Thymus (tissue), 11 donors: ENCODE measurements around the gene BRME1. TPM values are rescaled to one million over a fixed set of nuclear protein-coding genes. Genes with fewer than 3 reads are reported as not detected.
A peak's percentile ranks its signal among the peaks of the same experiment; 100 is the strongest.

Experiments
- DNase-seq, 9 donors: peaks; one replicate each; pipeline ENCODE4 v3.0.0-alpha.2; 2013; ENCODE audit warnings: low spot score in 9 of 9, low read depth in 6 of 9, missing footprints in 1 of 9
- H3K27ac ChIP-seq, 2 donors: one replicate each; pipeline ENCODE4 v1.5.1; 2013; ENCODE audit warnings: control low read depth in 1 of 2, low read depth in 1 of 2, low read length in 1 of 2, mild to moderate bottlenecking in 1 of 2, moderate library complexity in 1 of 2
- H3K27me3 ChIP-seq, 2 donors: one replicate each; pipeline ENCODE4 v1.5.1; 2013; ENCODE audit warnings: low read length in 1 of 2; ENCODE audit not compliant: control insufficient read depth in 2 of 2, insufficient read depth in 1 of 2
- H3K36me3 ChIP-seq, 2 donors: one replicate each; pipeline ENCODE4 v1.5.1; 2013; ENCODE audit warnings: low read length in 1 of 2, mild to moderate bottlenecking in 1 of 2, moderate library complexity in 1 of 2; ENCODE audit not compliant: control insufficient read depth in 2 of 2, insufficient read depth in 2 of 2
- H3K4me1 ChIP-seq, 2 donors: one replicate each; pipeline ENCODE4 v1.5.1; 2013; ENCODE audit warnings: low read length in 2 of 2; ENCODE audit not compliant: control insufficient read depth in 2 of 2, insufficient read depth in 2 of 2
- H3K4me3 ChIP-seq, 2 donors: one replicate each; pipeline ENCODE4 v1.5.1; 2013; ENCODE audit warnings: low read length in 2 of 2, control low read depth in 1 of 2, mild to moderate bottlenecking in 1 of 2
- H3K9me3 ChIP-seq, 2 donors: one replicate each; pipeline ENCODE4 v1.5.1; 2013; ENCODE audit warnings: low read length in 1 of 2, mild to moderate bottlenecking in 1 of 2; ENCODE audit not compliant: control insufficient read depth in 2 of 2, insufficient read depth in 1 of 2
- WGBS: extraction: QIAGEN DNeasy Blood & Tissue Kit; methylation state at CpG from one replicate; pipeline ENCODE4 v1.1.7; 2013; 5-methylcytosine and 5-hydroxymethylcytosine counted together
- polyA plus RNA-seq: library from polyadenylated mRNA; stranded (reverse); fragments of 200-250 nt; gene quantifications from one replicate; pipeline ENCODE4 v1.2.3, GENCODE V29; 2013
- total RNA-seq: library from RNA; stranded (reverse); fragments of 120-200 nt; gene quantifications from one replicate; pipeline ENCODE4 v1.2.4, GENCODE V29; 2013
- donor health status: healthy.

The BRME1 gene
- total and polyA plus RNA-seq, 2 donors = 1.5 to 2.0 TPM

- peaks cover 0 to 17% of the 10 kb centered on the region in 2 donors for H3K27me3 ChIP-seq
- WGBS = 96% methylated on average over 27 of the region's 27 CpGs
Observed at GRCh38 chr19:13877303-13877702, 28.6 kb downstream of the BRME1 start.

GRCh38 chr19:13876834-13877233 lies 29.1 kb downstream of the BRME1 start, which contains the start of gene NANOS3:
TSS of gene NANOS3 (plus strand) at chr19:13877134. CDS start at chr19:13877249, 115 bp downstream.
- no peak for DNase-seq
- peaks cover 0 to 17% of the 10 kb centered on the region in 2 donors for H3K27me3 ChIP-seq
- WGBS = 80% methylated on average over 5 of the region's 5 CpGs
- no peaks in the 10 kb centered on the region for H3K36me3 ChIP-seq
- H3K4me1 ChIP-seq = peaks cover 18 to 39% of the 10 kb centered on the region in 2 donors
- peaks cover 0 to 3% of the 10 kb centered on the region in 2 donors for H3K9me3 ChIP-seq
- H3K27ac ChIP-seq = no peak within 1 kb of the TSS
- H3K4me3 ChIP-seq = no peak within 1 kb of the TSS

More at GRCh38 chr19:13877303-13877702, 28.6 kb downstream of the BRME1 start:
- Histone ChIP-seq H3K27ac (no peak overlapping the region), H3K4me3 (no peak overlapping the region), H3K9me3 (peaks cover 0 to 3% of the 10 kb centered on the region in 2 donors), H3K36me3 (no peaks in the 10 kb centered on the region), H3K4me1 (peaks cover 22 to 42% of the 10 kb centered on the region in 2 donors)
- DNase-seq = no peak

- DNase-seq = no peak
- Histone ChIP-seq H3K27me3 (peaks cover 0 to 17% of the 10 kb centered on the region in 2 donors), H3K27ac (no peak overlapping the region), H3K36me3 (no peaks in the 10 kb centered on the region), H3K4me3 (no peak overlapping the region), H3K4me1 (peaks cover 8 to 36% of the 10 kb centered on the region in 2 donors), H3K9me3 (peaks cover 0 to 3% of the 10 kb centered on the region in 2 donors)
- 98% methylated on average over 5 of the region's 5 CpGs for WGBS
Observed at GRCh38 chr19:13875824-13876223, 30.1 kb downstream of the BRME1 start.

GRCh38 chr19:13873834-13874515 lies 31.9 kb downstream of the BRME1 start:
- 82% methylated on average over 35 of the region's 35 CpGs for WGBS
- DNase-seq = no peak
- no peaks in the 10 kb centered on the region for H3K36me3 ChIP-seq
- H3K27ac ChIP-seq = no peak overlapping the region
- H3K27me3 ChIP-seq = peaks cover 0 to 17% of the 10 kb centered on the region in 2 donors
- peaks cover 0 to 10% of the 10 kb centered on the region in 2 donors for H3K9me3 ChIP-seq
- no peak overlapping the region for H3K4me3 ChIP-seq
- peaks cover 7 to 40% of the 10 kb centered on the region in 2 donors for H3K4me1 ChIP-seq

GRCh38 chr19:13872695-13873389 lies 33.1 kb downstream of the BRME1 start:
- Histone ChIP-seq H3K27ac (no peak overlapping the region), H3K27me3 (peaks cover 0 to 17% of the 10 kb centered on the region in 2 donors), H3K36me3 (no peaks in the 10 kb centered on the region), H3K9me3 (peaks cover 0 to 10% of the 10 kb centered on the region in 2 donors), H3K4me1 (peaks cover 15 to 50% of the 10 kb centered on the region in 2 donors), H3K4me3 (peak overlapping the region; percentile 30 to 52)
- 3% methylated on average over 45 of the region's 45 CpGs for WGBS
- DNase-seq = peak in 3 of 9 donors; percentile 48 to 75 (median 56)

GRCh38 chr19:13872339-13872694 lies 33.6 kb downstream of the BRME1 start:
- Histone ChIP-seq H3K36me3 (no peaks in the 10 kb centered on the region), H3K27ac (no peak overlapping the region), H3K4me3 (peak overlapping the region; percentile 30 to 52), H3K27me3 (peaks cover 0 to 19% of the 10 kb centered on the region in 2 donors), H3K4me1 (peaks cover 15 to 54% of the 10 kb centered on the region in 2 donors), H3K9me3 (peaks cover 0 to 10% of the 10 kb centered on the region in 2 donors)
- no peak for DNase-seq
- 58% methylated on average over 5 of the region's 5 CpGs for WGBS

- Histone ChIP-seq H3K9me3 (peaks cover 0 to 10% of the 10 kb centered on the region in 2 donors), H3K36me3 (no peaks in the 10 kb centered on the region), H3K4me1 (peaks cover 20 to 63% of the 10 kb centered on the region in 2 donors), H3K27me3 (peaks cover 0 to 26% of the 10 kb centered on the region in 2 donors), H3K4me3 (no peak overlapping the region), H3K27ac (no peak overlapping the region)
- DNase-seq = peak in 1 of 9 donors; percentile 54
- WGBS = 95% methylated on average over 4 of the region's 4 CpGs
Observed at GRCh38 chr19:13870873-13871272, 35.0 kb downstream of the BRME1 start.

- Histone ChIP-seq H3K9me3 (peaks cover 0 to 10% of the 10 kb centered on the region in 2 donors), H3K27me3 (peaks cover 2 to 35% of the 10 kb centered on the region in 2 donors), H3K4me3 (no peak overlapping the region), H3K4me1 (peaks cover 26 to 70% of the 10 kb centered on the region in 2 donors), H3K27ac (no peak overlapping the region), H3K36me3 (no peaks in the 10 kb centered on the region)
- WGBS = 53% methylated on average over 13 of the region's 13 CpGs
- peak in 2 of 9 donors; percentile 37 to 53 for DNase-seq
Observed at GRCh38 chr19:13869281-13869680, 36.6 kb downstream of the BRME1 start.

GRCh38 chr19:13868663-13869062 lies 37.3 kb downstream of the BRME1 start:
- WGBS = 54% methylated on average over 4 of the region's 4 CpGs
- Histone ChIP-seq H3K36me3 (no peaks in the 10 kb centered on the region), H3K4me3 (no peak overlapping the region), H3K4me1 (peaks cover 30 to 71% of the 10 kb centered on the region in 2 donors), H3K27me3 (peaks cover 4 to 35% of the 10 kb centered on the region in 2 donors), H3K9me3 (peaks cover 0 to 10% of the 10 kb centered on the region in 2 donors), H3K27ac (peak overlapping the region in 1 of 2 donors; percentile 21)
- peak in 2 of 9 donors; percentile 39 to 68 for DNase-seq
